Upper lobe of left lung (tissue), 4 donors: ENCODE measurements around the gene EFHC2.

ENCODE experiments used
- CTCF ChIP-seq, 6 experiments: fragments of 450-650 bp in 4 of 6; fragments of 200-600 bp in 2 of 6; sonication (generic) in 2 of 6; IDR thresholded peaks; one replicate each; pipeline ENCODE4 v1.5.1; 2016 to 2019; ENCODE audit warnings: antibody characterized with exemption in 6 of 6
- POLR2AphosphoS5 ChIP-seq, 2 donors: sonication (generic); formaldehyde crosslinking; IDR thresholded peaks; one replicate each; pipeline ENCODE4 v1.5.1; 2017; ENCODE audit warnings: antibody characterized with exemption in 2 of 2

DNA sequence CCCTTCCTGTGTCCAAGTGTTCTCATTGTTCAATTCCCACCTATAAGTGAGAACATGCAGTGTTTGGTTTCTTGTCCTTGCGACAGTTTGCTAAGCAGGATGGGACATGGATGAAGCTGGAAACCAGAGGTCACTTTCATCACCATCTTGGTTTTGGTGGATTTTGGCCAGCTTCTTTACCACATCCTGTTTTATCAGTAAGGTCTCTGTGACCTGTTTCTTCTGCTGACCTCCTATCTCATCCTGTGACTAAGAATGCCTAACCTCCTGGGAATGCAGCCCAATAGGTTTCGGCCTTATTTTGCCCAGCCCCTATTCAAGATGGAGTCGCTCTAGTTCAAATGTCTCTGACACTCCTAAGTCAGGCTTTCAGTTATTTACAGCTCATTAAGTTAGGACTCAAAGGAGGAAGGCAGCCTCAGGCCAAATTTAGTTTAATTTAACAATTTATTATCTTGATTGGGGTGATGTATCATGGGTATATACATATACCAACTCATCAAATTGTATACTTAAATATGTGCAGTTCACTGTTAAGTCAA is 200.3 kb downstream of the EFHC2 start:
- TF ChIP-seq CTCF (IDR thresholded peaks at IDR 0.05) (no peak), POLR2AphosphoS5 (IDR thresholded peaks at IDR 0.05) (no peak)
